GM21825 (cell line): ENCODE measurements around the gene ALDH5A1.

Experiments
- ATAC-seq: cut with Tn5 transposase; IDR thresholded peaks from one replicate; pipeline ENCODE4 v1.9.1; 2021; ENCODE audit warnings: mild to moderate bottlenecking, moderate library complexity; ENCODE audit not compliant: unreplicated experiment

The ALDH5A1 gene

GRCh38 chr6:24565196-24565595 lies 70.4 kb downstream of the ALDH5A1 start:
- ATAC-seq: no peak

- ATAC-seq: no peak
These were observed 71.4 kb downstream of the ALDH5A1 start for GRCh38 chr6:24566020-24566767.

GRCh38 chr6:24568683-24569082 lies 73.9 kb downstream of the ALDH5A1 start:
- ATAC-seq: no peak

- ATAC-seq: no peak
These were observed 75.0 kb downstream of the ALDH5A1 start for GRCh38 chr6:24569811-24570210.

GRCh38 chr6:24571361-24571760 lies 76.6 kb downstream of the ALDH5A1 start:
- no peak for ATAC-seq

GRCh38 chr6:24574809-24575208 lies 80.0 kb downstream of the ALDH5A1 start:
- ATAC-seq: peak; percentile 75

- ATAC-seq: no peak
These were observed 81.7 kb downstream of the ALDH5A1 start for GRCh38 chr6:24576447-24576846.

GRCh38 chr6:24581084-24581669 lies 86.4 kb downstream of the ALDH5A1 start:
- peak; percentile 72 for ATAC-seq

- ATAC-seq: peak; percentile 69
These were observed 89.0 kb downstream of the ALDH5A1 start for GRCh38 chr6:24583463-24584381.

- ATAC-seq: no peak
These were observed 89.6 kb downstream of the ALDH5A1 start for GRCh38 chr6:24584382-24584720.
